Fibroblast of skin of left biceps (primary cell): ENCODE results near the gene NTM.

Source experiments
- DNase-seq, 2 experiments: peaks; one replicate each; pipeline ENCODE4 v3.0.0-alpha.2; 2013; ENCODE audit warnings: low read depth in 2 of 2

Gene NTM

GRCh38 chr11:131644204-131644795, 273.9 kb downstream of the NTM start:
- no peak for DNase-seq

DNA sequence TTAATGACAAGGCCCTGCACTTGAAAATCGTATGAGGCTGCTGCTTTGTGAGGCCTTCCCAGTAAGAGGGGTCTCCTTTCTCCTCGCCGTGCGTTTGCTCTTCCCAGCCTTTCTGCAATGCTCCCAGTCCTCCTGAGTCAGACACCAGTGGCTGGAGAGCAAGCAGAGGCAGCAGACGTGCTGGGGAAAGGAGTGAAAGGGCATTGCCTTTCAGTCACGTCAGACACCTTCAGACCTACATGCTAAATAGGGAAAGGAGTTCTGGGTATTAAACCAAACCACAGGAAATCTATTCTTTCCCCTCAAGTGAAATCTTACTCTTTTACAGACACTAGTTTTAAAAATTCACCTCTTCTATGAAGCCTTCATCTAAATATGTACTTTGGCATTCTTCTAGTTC, 274.8 kb downstream of the NTM start:
- no peak for DNase-seq

GRCh38 chr11:131649856-131650255, 279.4 kb downstream of the NTM start:
- DNase-seq, result no peak

- DNase-seq, result no peak
Observed at GRCh38 chr11:131652231-131652630, 281.8 kb downstream of the NTM start.

GRCh38 chr11:131653260-131653659, 282.8 kb downstream of the NTM start:
- DNase-seq, result no peak

GRCh38 chr11:131654849-131655248, 284.4 kb downstream of the NTM start:
- DNase-seq, result no peak

GRCh38 chr11:131656179-131656838, 285.9 kb downstream of the NTM start:
- no peak for DNase-seq

DNA sequence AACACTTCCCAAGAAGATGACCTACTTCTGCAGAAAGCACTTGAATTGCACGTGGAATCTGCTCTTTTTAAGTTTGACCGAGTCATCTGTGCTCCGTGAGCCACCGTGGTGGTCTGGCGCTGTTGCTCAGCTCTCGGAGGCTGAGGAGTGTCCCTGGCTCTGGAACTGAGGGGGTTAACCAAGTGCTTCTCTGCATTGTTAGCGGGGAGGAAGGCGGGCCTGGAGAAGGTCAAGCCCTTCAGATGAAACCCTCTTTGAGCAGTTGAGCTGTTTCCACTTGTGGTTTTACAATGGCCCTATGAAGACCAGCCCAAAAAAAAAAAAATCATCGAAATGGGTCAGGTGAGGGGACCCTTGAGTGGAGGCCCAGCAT, 286.4 kb downstream of the NTM start:
- DNase-seq, result no peak

GRCh38 chr11:131658414-131658813, 288.0 kb downstream of the NTM start:
- DNase-seq, result no peak

DNA sequence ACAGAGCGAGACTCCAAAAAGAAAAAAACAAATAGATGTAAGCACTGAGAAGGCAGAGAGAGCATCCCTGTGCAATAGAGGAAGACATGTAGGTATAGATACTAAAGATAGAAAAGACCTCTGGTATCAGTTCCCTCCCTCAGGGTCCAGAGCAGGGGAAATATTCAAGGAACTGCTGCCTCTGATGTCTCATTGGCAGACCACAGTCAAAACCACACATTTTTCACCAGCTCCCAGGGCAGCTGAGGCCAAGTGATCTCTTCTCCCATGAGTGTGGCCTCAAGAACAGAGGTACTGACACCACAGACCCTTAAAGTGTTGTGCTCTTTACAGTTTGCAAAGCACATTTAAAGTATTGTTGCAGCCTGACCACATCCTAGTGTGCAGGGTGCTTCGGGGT, 288.5 kb downstream of the NTM start:
- no peak for DNase-seq

DNA sequence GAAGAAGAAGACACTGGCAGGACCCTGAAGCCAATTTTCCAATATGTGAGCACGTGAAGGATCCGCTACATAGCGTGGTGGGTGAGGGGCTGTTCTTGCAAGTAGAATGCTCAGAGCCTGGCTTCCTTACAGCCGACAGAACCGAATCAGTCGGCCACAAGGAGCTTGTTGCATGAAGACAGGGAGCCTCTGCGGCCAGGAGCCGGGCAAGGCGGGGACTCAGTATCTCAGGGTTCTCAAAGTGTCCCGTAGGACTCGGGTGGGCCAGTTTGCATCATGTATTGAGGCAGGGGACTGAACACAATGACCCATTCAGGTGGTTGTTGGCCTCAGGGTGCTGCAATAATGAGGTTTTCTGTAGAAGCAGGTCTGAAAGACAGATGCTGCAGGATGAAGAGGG, 289.5 kb downstream of the NTM start:
- no peak for DNase-seq

DNA sequence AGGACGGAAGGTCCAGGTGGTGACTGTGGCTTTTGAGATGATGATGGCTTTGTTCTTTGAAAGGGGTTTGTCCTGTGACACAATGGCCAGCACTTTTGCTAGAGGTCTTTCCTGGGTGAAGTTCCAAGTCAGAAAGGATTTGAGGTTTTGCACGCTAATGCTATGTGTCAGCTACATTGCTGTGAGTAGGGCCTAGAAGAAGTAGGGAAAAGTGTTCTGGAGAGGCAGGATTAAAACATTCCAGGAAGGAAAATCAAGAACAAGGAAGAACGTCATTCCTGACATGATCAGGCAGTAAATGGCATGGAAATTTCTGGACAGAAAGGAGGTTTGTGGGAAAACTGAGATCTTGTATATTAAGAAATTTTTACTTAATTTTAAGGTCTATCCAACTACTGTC, 290.7 kb downstream of the NTM start:
- DNase-seq, result peak; percentile 33 to 39

- DNase-seq, result no peak
Observed at GRCh38 chr11:131662317-131662972, 292.0 kb downstream of the NTM start.

- no peak for DNase-seq
Observed at GRCh38 chr11:131662993-131663392, 292.6 kb downstream of the NTM start.

DNA sequence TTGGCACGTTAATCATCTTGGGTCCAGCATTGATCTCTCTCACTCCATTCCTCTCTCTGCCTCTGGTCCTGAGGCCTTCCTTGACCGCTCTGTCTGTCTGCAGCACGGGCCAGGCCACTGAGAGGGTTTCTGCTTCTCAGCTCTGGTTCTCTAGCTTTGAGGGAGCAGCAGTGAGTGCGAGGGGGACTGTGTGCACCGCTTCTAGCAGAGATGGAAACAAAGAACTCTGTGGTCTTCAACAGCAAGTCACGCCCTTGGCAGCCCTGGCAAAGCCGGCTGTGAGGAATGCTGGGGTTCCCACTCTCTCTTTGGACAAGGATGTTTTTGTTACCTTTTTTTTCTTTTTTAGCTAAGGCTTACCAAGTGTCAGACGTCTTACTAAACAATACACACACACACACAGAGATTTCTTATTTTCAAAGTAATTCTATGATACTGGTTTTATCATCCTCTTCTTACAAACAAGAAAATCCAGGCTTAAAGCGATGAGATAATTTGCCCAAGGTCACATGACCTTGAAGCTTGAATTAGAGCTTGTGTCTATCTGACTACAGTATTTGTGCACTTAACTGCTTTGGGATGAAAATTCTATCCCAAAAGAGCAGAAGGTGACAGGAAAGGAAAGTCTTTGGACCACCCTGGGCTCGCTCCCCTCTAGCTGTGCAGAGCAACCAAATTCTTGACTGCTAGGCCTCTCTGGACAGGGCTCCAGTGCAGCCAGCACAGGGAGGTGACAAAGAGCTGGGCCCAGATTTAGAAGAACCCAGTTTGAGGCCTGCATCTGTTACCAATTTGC, 293.2 kb downstream of the NTM start:
- no peak for DNase-seq

- no peak for DNase-seq
Observed at GRCh38 chr11:131664293-131664692, 293.9 kb downstream of the NTM start.

- DNase-seq, result no peak
Observed at GRCh38 chr11:131664816-131665215, 294.4 kb downstream of the NTM start.

GRCh38 chr11:131665344-131665968, 295.0 kb downstream of the NTM start:
- DNase-seq, result no peak

GRCh38 chr11:131666006-131666405, 295.6 kb downstream of the NTM start:
- no peak for DNase-seq

GRCh38 chr11:131666617-131667016, 296.2 kb downstream of the NTM start:
- DNase-seq, result peak; percentile 33 to 44

DNA sequence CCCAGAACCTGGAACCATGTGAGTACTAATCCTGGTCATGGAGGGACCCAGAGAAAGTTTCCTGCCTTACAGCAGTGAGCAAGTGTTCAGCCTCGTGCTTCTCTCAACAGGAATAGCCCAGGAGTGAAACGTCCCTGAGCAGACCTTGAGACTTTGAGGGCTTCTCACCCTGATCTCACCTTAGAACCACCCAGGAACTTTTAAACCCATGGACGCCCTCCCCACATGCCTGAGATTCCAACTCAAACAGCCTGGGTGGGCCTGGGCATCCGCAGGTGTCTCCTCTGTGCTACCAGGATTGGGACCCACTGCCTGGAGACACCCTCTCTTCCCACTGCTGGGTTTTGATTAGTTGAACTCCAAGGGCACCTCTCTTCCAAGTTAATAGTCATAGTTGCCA, 297.2 kb downstream of the NTM start:
- no peak for DNase-seq
